ENCODE results near the gene CEACAM3.

GRCh38 chr19:41769608-41770007 lies 26.8 kb upstream of the CEACAM3 start:
- TF ChIP-seq CTCF (IDR thresholded peaks at IDR 0.05; ENCODE audit: low read depth, low read length) (no peak), MYC (IDR thresholded peaks at IDR 0.05; ENCODE audit: low read depth, low read length) (no peak), POLR2A (IDR thresholded peaks at IDR 0.05; ENCODE audit: extremely low read depth, insufficient read length) (no peak)
